ENCODE measurements around the gene RTN4IP1.

RTN4IP1 gene, protein sequence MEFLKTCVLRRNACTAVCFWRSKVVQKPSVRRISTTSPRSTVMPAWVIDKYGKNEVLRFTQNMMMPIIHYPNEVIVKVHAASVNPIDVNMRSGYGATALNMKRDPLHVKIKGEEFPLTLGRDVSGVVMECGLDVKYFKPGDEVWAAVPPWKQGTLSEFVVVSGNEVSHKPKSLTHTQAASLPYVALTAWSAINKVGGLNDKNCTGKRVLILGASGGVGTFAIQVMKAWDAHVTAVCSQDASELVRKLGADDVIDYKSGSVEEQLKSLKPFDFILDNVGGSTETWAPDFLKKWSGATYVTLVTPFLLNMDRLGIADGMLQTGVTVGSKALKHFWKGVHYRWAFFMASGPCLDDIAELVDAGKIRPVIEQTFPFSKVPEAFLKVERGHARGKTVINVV

DNA sequence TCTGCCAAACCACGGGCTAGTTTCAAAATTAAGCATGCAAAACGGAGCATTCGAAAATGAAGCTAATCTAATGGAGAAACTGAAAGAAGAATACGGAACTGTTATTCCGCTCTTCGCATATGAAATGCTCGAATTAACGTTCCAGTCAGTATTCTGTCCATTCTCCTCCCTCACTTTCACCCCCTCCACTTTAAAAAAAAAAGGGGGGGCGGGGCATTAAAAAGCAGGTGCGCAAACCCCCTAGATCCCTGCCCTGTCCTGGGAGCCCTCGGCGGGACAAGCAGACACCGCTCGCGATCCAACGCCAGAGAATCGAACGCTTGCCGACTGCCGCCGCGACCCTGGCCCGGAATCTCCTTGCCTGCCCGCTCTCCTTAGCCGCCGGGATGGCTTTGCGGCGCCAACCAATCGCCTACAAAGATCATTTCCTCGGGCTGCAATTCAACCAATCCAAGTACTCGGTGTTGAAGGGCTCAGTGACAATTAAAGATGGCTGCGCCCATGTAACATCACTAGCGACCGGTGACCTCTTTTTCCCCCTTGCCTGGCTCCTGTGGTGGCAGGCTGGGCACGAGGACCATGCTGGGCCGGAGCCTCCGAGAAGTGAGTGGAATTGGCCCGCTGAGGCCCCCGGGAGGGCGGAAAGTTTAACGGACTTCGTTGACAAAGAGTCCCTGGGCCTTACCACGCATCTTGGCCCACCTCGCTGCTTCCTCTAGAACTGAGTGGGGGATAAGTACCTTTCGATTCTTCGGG, at the start of gene RTN4IP1, which contains the start of gene QRSL1:
RTN4IP1 (minus strand) TSS at position 396 of the 756 bp plus-strand sequence. CDS start 477 bp downstream, outside the sequence.
QRSL1 (plus strand) TSS at position 476 of the 756 bp plus-strand sequence; CDS start at position 580, 104 bp downstream.
- peak; percentile 46 for DNase-seq (ENCODE audit: low read depth)

DNA sequence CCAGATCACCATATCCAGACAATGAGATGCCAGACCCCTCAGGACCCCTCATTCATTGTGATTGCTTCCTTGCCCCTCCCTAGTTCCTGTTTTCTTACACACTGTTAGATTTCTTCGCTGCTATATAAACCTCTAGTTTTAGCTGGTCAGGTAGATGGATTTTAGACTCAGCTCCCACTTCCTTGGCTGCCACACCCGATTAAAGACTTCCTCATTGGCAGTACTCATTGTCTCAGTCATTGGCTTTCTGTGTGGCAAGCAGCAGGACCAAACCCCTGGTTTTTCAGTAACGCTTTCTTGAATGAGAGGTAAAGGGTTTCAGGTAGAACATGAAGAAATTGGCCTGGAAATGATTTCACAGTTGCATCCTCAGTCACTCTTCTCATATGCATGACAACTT, 48.0 kb upstream of the RTN4IP1 start:
- no peak for DNase-seq (ENCODE audit: low read depth)

DNA sequence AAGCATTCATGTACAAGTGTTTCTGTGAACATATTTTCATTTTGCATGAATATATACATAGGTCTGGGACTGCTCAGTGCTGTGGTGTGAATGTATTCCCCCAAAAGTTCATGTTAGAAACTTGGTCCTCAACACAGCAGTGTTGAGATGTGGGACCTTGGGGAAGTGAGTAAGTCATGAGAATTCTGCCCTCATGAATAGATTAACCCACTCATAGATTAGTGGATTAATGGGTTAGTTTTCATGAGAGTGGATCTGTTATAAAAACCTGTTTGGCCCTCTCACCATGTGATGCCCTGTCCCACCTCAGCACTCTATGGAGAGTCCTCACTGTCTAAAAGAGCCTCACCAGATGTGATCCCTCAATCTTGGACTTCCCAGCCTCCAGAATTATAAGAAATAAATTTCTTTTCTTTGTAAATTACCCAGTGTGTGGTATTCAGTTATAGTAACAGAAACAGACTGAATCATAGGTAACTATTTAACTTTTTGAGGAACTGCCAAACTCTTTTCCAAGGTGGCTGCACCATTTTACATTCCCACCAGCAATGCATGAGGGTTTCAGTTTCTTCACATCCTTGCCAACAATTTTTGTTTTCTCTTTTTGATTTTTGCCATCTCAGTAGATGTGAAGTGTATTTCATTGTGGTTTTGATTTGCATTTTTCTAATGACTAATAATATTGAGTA, 45.4 kb upstream of the RTN4IP1 start:
- DNase-seq (ENCODE audit: low read depth): no peak

DNA sequence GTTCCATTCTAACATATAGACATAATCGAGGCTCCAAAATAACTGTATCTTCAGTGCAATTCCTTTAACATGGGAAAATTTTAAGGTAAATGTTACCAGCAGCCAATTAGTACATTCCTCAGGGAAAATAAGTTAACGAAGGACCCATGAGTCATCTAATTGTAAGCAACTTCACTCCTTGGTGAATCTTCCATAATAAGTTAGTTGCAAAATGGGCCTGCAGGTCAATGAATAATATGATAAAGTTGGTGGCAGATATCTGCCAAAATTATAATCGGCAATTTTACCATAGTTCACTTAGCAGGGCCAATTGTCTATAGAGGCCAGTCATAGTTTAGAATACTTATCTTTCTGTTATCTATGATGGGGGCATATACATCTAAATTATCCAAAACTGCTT, 42.4 kb upstream of the RTN4IP1 start:
- DNase-seq (ENCODE audit: low read depth): no peak

DNA sequence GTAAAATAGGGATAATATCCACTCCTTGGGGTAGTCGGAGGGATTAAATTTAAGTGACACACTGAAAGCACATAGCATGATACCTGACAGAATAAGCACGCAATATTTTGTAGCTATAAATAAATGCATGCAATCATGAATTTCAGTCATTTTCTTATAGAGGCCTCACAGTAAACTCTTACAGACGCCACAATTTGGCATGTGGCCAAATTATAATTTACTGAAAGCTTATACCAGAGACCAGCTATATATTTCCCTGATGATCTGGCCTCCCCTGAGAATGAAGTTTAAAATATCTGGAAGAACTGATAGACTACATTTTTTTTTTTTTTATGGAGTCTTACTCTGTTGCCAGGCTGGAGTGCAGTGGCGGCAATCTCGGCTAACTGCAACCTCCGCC, 40.9 kb upstream of the RTN4IP1 start:
- no peak for DNase-seq (ENCODE audit: low read depth)

DNA sequence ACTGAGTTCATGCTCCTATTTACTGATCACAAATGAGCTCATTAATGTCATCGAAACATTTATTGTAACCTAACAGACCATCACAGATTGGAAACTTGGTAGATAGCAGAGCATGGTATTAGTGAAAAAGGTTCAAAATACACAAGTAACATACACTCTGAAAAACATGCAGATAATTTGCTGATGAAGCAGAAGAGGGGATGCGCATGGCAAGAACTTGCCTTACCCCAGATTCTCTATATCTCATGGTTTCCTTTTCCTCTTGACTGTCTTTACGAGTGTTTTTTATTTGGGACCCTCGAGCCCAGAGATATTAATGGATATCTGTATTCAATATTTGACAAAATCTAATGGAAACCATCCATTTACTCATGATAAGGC, 37.7 kb upstream of the RTN4IP1 start:
- DNase-seq (ENCODE audit: low read depth): no peak

DNA sequence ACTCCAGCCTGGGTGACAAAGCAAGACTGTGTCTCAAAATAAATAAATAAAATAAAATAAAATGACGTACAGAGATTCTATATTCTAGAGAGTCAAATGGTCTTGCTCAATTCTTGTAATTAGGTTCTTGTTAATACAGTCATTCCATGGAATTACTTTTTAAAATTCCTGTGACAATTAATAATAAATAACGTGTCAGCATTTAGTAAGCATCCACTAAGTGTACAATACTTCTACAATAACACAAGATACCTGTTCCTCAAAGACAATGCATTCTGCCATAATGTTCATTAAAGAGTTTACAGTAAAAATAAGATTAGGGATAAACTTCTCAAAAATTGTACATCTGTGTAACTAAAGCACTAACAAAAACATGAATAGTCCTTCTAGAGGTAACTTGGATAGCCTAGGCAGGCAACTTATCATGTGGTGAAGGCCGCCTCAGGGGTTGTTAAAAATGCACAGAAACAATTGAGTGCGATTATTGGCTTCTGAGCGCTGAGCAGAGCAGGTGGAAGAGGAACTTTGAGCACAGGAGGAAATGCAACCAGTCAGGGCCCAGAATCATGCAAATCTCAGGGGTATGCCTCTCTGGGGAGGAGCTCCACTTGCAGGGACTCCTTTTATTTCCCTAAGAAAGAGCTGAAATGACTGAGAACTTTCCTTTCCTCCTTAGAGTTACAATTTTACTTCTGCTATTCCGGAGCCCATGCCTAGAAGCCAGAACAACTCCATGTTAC, 37.2 kb upstream of the RTN4IP1 start:
- DNase-seq (ENCODE audit: low read depth): no peak

DNA sequence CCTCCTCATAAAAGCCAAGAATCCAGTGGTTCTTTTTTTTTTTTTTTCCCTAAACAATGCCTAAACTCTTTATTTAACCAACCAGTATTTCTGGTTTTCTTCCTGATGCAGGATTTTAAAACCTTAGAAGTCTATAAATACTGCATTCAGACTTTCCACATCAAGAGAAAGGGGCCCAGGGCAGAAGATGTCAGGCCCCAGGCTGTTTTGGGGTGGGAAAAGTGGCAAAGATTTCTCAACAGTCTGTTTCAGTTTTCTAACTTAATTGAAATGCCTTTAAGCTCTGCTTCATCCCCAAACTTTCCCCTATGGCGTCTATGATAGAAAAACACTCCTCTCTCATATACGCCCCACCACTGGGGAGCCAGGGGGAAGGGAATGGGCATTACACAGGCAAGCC, 33.2 kb upstream of the RTN4IP1 start:
- DNase-seq (ENCODE audit: low read depth): no peak

DNA sequence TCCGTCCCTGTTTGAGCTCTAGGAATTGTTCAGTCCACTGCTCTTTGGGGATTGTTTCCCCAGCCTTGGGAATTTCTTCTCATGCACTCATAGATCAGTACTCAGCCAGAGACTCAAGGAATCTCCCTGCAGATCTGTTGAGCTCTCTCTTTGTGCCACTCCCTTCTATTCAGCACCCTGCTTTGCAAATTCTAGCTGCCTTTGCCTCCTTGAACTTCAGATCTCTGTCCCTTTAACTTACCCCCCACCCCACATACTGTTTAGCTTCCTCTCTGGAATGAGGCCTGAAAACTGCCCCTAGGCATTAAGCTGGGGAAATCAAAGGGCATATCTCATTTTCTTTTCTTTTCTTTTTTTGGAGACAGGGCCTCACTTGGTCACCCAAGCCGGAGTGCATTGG, 30.6 kb upstream of the RTN4IP1 start:
- DNase-seq (ENCODE audit: low read depth): no peak

DNA sequence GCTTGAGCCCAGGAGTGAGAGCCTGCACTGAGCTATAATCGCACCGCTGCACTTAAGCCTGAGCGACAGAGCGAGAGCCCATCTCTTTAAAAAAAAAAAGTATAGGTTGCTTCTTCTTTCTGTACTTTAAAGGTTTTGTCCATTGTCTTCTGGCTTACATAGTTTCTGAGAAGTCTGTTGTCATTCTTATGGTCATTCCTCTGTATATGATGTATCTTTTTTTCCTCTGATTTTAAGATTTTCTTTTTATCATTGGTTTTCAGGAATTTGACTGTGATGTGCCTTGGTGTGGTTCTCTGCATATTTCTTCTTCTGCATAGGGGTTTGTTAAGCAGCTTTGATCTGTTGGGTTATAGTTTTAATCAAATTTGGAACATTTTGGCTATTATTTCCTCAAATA, 29.2 kb upstream of the RTN4IP1 start:
- DNase-seq (ENCODE audit: low read depth): no peak

DNA sequence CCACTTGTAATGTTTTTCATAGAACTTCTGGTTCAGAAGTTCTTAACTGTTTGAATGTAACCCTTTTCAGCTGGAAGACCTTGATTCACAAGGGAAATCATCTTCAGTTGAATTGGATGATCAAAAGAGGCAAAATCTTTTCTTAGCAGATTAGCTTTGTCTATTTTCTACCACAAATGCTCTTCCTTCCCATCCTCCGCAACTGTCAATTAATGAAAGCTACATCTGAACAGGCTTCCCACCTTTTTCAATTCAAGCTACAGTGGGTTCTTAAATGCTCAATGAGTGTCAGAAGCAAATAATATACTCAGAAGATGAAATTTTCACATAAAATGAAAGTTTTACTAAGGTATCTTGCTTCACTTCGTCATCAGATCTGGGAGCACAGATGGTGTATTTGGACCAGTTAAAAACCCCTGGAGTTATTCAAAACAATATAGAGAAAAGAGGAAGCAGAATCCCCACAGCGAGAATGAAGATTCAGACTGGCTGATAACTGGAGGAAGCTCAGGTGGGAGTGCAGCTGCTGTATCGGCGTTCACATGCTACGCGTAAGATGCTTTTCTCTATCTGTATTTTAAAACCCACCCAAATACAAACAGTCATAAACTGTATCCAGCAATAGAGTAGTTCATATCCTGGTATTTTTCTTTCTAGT, 19.5 kb upstream of the RTN4IP1 start:
- no peak for DNase-seq (ENCODE audit: low read depth)

DNA sequence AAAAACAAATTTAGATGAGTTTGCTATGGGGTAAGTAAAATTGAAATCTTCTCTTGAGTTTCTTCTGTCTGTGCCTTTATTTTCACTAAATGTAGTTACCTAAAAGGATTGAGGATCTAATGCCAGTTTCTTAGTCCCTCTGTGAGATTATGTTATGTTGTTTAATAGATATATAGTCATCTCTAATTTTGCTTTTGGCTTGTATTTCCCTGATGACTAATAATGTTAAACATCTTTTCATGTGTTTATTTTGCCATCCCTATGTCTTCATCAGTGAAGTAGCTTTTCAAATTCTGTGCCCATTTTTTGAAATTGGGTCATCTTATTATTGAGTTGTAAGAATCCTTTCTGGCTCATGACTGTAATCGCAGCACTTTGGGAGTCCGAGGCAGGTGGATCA, 13.8 kb upstream of the RTN4IP1 start:
- no peak for DNase-seq (ENCODE audit: low read depth)

DNA sequence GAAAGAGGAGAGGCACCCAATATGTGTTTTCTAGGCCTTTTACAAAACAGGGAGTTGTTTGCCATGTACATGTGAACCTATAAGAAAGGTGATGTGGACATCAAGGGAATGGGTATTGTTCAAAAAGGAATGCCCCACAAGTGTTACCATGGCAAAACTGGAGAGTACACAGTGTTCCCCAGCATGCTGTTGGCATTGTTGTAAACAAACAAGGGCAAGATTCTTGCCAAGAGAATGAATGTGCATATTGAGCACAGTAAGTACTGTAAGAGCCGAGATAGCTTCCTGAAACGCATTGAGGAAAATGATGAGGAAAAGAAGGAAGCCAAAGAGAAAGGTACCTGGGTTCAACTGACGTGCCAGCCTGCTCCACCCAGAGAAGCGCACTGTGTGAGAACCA, 13.2 kb upstream of the RTN4IP1 start:
- DNase-seq (ENCODE audit: low read depth): no peak

DNA sequence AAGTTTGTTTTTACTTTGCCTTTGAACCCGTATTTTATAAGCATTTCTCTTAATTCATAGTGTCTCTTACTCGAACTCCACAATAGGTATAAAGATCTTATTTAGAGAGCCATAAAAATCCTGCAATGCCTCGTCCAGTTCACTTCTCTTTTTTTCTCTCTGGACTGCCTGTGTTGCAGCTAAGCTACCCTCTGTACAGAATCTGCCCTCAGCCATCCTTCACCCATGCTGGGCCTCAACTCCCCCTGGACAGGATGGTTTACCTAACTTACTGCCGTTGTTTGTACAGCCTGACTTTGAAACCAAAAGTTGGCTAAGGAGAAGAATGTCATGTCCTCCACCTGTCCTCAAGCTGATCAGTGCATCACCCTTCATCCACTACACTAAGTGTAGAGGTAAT, 10.5 kb upstream of the RTN4IP1 start:
- no peak for DNase-seq (ENCODE audit: low read depth)

DNA sequence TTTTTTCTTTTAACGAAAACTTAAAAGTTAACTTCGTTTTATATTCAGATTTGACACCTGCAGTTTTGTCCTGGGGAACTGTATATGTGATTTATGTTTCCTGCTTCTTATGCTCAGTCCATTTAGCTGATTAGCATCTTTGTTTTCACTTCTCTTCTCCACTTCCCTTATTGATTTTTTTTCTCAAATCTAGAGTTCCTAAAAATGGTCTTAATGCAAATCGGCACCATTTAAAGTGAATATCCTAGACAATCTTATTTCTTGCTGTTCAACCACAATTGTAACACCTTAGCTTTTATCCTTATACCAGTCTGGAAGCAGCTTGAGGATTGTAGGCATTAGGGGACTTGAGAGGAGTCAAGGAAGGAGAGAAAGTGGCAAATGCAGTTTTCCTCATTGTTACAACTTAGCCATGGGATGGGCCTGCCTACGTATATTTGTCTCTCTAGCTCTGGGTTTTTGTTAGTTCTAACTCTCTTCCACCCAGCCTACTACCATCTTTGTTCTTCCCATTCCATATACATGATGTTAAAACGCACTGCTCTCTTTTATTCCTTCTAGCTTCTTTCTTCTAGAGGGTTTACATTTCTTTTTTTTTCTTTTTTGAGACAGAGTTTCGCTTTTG, 8.5 kb upstream of the RTN4IP1 start:
- no peak for DNase-seq (ENCODE audit: low read depth)

DNA sequence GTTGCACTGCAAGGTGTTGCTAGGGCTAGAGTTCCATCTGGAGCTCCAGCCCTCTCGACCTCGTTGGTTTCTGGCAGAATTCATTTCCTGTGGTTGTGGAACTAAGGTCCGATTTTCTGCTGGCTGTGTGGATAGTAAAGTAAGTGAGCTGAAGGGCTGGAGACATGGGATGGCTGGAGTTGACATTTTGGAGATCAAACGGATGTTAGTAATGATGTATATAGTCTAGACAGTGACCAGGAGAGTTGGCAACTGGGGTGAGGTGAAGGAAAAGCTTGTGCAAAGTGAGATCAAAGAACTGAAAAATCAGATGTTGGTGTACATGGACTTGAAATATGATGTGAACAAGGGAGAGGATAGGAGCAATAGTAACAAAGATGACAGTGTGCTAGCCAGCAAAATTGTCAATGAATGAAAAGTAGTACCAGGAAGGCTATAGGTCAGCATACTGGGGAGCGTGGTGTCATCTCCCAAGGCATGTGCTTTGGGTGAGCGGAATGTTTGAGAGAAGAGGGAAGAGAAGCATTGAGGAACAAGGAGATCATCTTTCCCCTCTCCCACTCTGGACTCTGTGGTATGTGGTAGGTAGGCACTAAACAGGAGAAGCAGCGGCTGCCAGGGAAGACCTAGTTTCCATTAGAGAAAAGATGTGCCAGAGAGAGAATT, 7.9 kb upstream of the RTN4IP1 start:
- no peak for DNase-seq (ENCODE audit: low read depth)

DNA sequence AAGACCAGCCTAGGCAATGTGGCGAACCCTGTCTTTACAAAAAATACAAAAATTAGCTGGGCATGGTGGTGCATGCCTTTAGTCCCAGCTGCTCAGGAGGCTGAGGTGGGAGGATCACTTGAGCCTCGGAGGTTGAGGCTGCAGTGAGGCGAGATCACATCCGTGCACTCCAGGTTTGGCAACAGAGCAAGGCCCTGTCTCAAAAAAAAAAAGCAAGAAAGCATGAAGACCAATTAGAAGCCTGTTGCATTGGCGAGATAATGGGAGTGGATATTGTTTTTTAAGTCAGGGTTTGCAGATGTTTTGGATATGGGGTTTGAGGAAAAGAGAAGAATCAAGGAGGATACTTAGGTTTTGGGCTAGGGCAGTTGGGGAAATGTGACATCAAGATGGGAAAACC, 5.3 kb upstream of the RTN4IP1 start:
- DNase-seq (ENCODE audit: low read depth): no peak

DNA sequence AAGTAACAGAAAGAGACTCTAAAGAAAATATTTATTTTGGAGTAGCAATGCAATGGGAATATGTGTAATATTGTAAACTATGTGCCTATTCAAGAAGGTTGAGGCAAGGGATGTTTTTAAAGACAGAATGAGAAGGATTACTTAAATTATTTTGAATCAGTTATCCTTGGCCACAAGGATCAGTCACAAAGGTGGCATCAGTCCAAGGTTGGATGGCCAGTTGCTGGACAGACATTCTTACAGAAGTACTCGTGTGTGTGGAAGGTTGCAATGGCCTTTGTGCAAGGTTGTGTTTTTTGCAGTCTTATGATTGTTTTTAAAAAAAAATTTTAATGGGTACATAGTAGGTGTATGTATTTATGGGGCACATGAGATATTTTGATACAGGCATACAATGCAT, 2.0 kb upstream of the RTN4IP1 start:
- DNase-seq (ENCODE audit: low read depth): no peak

DNA sequence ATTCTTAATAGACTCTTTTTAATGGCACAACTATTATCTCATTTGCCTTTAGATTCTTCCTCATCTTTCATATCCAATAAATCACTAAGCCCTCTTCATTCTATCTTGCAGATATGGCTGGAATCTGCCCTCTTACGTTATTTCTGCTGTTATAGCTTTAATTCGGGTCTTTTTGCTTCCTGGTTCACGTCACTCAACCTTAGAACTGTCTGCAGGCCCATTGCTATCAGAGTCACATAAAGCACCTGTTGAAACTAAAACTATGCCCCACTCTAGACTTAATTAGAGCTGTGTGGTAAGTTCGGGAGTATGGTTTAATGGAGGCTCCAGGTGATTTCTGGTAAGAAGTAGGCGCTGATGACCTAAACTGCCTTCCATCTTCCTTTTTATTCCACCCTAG, 1.1 kb upstream of the RTN4IP1 start:
- no peak for DNase-seq (ENCODE audit: low read depth)

DNA sequence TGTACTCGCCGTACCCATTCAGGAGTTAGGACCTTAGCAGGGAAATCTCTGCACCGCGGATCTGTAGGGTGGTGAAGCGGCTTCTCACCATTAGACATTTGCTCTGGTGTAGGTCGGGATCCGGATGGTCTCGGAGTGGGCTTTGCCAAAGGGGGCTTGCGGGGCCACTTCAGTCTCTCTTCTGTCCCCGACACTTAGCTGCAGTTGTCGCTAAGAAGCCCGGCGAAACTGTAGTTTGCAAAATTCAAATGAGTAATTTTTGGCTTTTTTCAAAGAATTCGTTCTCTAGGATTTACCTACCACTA, 513 bp upstream of the RTN4IP1 start:
- DNase-seq (ENCODE audit: low read depth): peak; percentile 19

DNA sequence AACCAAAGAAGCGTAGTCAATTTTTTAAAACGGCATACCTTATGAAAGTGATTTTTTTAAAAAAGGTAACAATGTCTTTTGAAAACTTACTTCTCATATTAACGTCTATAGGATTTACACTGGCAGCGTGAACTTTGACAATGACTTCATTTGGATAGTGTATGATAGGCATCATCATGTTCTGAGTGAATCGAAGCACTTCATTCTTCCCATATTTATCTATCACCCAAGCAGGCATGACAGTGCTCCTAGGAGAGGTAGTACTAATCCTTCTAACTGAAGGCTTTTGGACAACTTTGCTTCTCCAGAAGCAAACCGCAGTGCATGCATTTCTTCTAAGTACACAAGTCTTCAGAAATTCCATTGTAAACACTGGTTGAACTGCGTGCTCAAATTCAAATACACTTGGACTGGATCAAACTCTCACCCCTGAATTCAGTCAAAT, 618 bp downstream of the RTN4IP1 start:
- no peak for DNase-seq (ENCODE audit: low read depth)
